LNCaP clone FGC (cell line): ENCODE data around the gene RBCK1.
A peak's percentile ranks its signal among the peaks of the same experiment; 100 is the strongest.

Experiments
- DNase-seq: peaks from one replicate; pipeline ENCODE4 v3.0.0-alpha.2; 2011; ENCODE audit warnings: low read depth
- H3K4me3 ChIP-seq: 2 replicates; pipeline ENCODE4 v1.5.1; 2011; ENCODE audit warnings: mild to moderate bottlenecking, low read depth, low read length, control low read depth
- TF ChIP-seq, protein P1 (sequence below): IDR thresholded peaks from 2 replicates; pipeline ENCODE4 v1.5.1; 2012; ENCODE audit warnings: mild to moderate bottlenecking; ENCODE audit not compliant: control insufficient read depth, insufficient read depth; ENCODE audit errors: extremely low read depth

The RBCK1 gene

DNA sequence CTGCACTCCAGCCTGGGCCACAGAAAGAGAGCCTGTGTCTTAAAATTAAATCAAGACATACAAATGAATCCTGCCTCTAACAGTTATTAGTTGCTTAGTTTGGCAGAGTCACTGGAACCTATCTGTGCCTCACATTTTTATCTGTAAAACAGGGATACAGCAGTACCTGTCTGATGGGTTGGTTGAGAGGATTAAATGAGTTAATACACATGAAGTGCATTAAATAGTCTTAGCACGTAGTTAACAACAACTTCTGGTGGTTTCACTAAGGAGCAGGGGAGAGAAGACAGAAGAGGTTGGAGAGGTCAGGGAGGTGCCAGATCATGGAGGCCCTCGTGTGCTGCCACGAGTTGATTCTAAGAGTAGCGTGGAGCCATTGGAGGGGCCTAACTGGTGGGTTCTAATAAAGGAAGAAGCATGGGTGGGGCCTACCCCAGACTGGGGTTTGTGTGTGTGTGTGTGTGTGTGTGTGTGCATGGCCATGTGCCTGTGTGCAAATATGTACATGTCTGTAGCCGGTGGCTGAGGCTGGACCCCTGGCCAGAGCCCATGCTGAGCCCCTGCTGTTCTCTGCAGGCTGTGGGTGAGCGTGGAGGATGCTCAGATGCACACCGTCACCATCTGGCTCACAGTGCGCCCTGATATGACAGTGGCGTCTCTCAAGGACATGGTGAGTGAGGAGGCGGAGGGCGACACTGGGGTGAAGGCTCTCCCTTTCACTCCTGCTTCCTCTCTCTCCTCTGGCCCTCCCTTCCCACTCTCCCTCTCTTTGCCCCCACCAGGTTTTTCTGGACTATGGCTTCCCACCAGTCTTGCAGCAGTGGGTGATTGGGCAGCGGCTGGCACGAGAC is 9.1 kb downstream of the RBCK1 start:
- no peak overlapping the region for H3K4me3 ChIP-seq
- DNase-seq, result no peak
- TF ChIP-seq, protein P1, sequence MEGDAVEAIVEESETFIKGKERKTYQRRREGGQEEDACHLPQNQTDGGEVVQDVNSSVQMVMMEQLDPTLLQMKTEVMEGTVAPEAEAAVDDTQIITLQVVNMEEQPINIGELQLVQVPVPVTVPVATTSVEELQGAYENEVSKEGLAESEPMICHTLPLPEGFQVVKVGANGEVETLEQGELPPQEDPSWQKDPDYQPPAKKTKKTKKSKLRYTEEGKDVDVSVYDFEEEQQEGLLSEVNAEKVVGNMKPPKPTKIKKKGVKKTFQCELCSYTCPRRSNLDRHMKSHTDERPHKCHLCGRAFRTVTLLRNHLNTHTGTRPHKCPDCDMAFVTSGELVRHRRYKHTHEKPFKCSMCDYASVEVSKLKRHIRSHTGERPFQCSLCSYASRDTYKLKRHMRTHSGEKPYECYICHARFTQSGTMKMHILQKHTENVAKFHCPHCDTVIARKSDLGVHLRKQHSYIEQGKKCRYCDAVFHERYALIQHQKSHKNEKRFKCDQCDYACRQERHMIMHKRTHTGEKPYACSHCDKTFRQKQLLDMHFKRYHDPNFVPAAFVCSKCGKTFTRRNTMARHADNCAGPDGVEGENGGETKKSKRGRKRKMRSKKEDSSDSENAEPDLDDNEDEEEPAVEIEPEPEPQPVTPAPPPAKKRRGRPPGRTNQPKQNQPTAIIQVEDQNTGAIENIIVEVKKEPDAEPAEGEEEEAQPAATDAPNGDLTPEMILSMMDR, result no peak

GRCh38 chr20:417801-418342 is 9.8 kb downstream of the RBCK1 start:
- no peak overlapping the region for H3K4me3 ChIP-seq
- DNase-seq, result no peak
- TF ChIP-seq, protein P1, result no peak

- TF ChIP-seq, protein P1, result no peak
- H3K4me3 ChIP-seq, result peak overlapping the region; percentile 54
- no peak for DNase-seq
Measured at GRCh38 chr20:418858-419365, 10.8 kb downstream of the RBCK1 start.

DNA sequence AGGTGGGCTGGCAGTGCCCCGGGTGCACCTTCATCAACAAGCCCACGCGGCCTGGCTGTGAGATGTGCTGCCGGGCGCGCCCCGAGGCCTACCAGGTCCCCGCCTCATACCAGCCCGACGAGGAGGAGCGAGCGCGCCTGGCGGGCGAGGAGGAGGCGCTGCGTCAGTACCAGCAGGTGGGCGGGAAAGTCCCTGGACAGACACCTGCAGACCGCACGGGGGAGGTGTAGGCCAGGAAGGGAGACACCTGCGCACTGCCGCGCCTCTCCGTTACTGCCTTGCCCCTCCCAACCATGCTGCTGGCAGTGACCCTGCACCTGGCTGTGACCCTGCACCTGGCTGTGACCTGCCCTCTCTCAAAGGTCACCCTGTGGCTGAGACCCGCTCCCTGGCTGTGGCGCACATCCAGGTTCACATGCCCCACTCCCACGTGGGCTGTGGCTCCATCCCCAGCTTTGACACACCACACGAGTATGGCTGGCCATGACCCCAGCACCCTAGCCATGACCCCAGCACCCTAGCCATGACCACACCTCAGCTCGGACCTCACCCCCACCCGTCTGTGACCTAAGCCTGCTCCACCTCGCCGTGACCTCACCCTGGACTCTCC is 11.6 kb downstream of the RBCK1 start:
- DNase-seq, result peak; percentile 71

GRCh38 chr20:420166-420620 is 12.1 kb downstream of the RBCK1 start:
- TF ChIP-seq, protein P1, result no peak
- H3K4me3 ChIP-seq, result peak overlapping the region; percentile 54
- DNase-seq, result peak; percentile 22

More for the DNA sequence above, 11.6 kb downstream of the RBCK1 start:
- TF ChIP-seq, protein P1, result peak; percentile 57
- H3K4me3 ChIP-seq, result peak overlapping the region; percentile 54

GRCh38 chr20:420721-421574 is 12.8 kb downstream of the RBCK1 start:
- H3K4me3 ChIP-seq, result peak overlapping the region; percentile 57
- DNase-seq, result peak; percentile 62
- TF ChIP-seq, protein P1, result no peak
